GM19468 (cell line): Measurements from ENCODE around the gene RASGRP4.

Source experiments
- ATAC-seq: cut with Tn5 transposase; IDR thresholded peaks from one replicate; pipeline ENCODE4 v1.9.1; 2021; ENCODE audit warnings: mild to moderate bottlenecking, moderate library complexity, moderate number of reproducible peaks; ENCODE audit not compliant: unreplicated experiment; ENCODE audit errors: extremely low read depth

The RASGRP4 gene

GRCh38 chr19:38394488-38394887, 31.5 kb downstream of the RASGRP4 start:
- no peak for ATAC-seq

- ATAC-seq = no peak
Observed at GRCh38 chr19:38392707-38393308, 33.2 kb downstream of the RASGRP4 start.

- no peak for ATAC-seq
Observed at GRCh38 chr19:38391911-38392464, 34.0 kb downstream of the RASGRP4 start.

- ATAC-seq = no peak
Observed at GRCh38 chr19:38389957-38390924, 35.8 kb downstream of the RASGRP4 start.

- no peak for ATAC-seq
Observed at GRCh38 chr19:38389101-38389925, 36.7 kb downstream of the RASGRP4 start.

- no peak for ATAC-seq
Observed at GRCh38 chr19:38388349-38389100, 37.5 kb downstream of the RASGRP4 start, which contains the start of gene SPRED3. Gene SPRED3, plus strand, starts transcription at chr19:38388697. Its CDS starts 1,606 bp downstream, at chr19:38390303.

GRCh38 chr19:38387550-38388348, 38.3 kb downstream of the RASGRP4 start, which contains the start of gene GGN:
Gene GGN, minus strand, starts transcription at chr19:38388034. Its CDS starts 773 bp downstream, at chr19:38387261.
- ATAC-seq = no peak

- ATAC-seq = no peak
Observed at GRCh38 chr19:38386971-38387549, 39.0 kb downstream of the RASGRP4 start.

GRCh38 chr19:38386300-38386970, 39.6 kb downstream of the RASGRP4 start:
- no peak for ATAC-seq

GRCh38 chr19:38385804-38386257, 40.2 kb downstream of the RASGRP4 start:
- no peak for ATAC-seq

- no peak for ATAC-seq
Observed at GRCh38 chr19:38385057-38385803, 40.8 kb downstream of the RASGRP4 start.

- no peak for ATAC-seq
Observed at GRCh38 chr19:38384209-38385027, 41.6 kb downstream of the RASGRP4 start.

- ATAC-seq = no peak
Observed at GRCh38 chr19:38383743-38384142, 42.3 kb downstream of the RASGRP4 start.

- no peak for ATAC-seq
Observed at GRCh38 chr19:38383184-38383583, 42.8 kb downstream of the RASGRP4 start.

- ATAC-seq = no peak
Observed at GRCh38 chr19:38381138-38381537, 44.9 kb downstream of the RASGRP4 start.

- no peak for ATAC-seq
Observed at GRCh38 chr19:38378866-38379265, 47.2 kb downstream of the RASGRP4 start.
